Measurements from ENCODE around the gene SLCO4A1.

DNA sequence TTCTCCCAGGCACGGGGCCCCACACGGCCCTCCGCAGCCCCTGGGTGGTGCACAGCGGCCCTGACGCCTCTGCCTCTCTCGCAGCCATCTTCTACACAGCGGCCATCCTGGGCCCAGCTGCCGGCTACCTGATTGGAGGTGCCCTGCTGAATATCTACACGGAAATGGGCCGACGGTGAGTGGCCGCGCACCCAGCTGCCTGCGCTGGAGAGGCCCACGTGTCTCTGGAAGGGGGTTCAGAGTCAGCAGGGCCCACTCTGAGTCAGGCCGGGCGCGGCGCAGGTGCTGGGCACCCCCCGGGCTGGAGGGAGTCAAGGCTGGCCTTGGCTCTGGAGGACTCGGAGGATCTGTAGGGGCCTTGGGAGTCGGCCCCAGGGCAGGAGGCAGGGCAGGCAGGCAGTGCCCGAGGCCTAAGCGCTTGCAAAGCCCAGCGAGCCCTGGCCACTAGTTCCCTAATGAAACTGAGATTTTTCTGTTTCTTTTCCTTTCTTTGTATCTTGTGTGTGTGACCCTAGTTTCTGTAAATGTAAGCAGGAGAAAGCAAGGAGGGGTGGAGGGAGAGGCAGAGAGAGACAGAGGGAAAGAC, 16.4 kb downstream of the SLCO4A1 start:
- TF ChIP-seq, protein P1, sequence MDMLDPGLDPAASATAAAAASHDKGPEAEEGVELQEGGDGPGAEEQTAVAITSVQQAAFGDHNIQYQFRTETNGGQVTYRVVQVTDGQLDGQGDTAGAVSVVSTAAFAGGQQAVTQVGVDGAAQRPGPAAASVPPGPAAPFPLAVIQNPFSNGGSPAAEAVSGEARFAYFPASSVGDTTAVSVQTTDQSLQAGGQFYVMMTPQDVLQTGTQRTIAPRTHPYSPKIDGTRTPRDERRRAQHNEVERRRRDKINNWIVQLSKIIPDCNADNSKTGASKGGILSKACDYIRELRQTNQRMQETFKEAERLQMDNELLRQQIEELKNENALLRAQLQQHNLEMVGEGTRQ (IDR thresholded peaks at IDR 0.05; ENCODE audit: low read depth, low read length), result no peak
- no peak for TF ChIP-seq FOS (IDR thresholded peaks at IDR 0.05; ENCODE audit: low read depth, low read length)

Data from IMR-90 (cell line).